Psoas muscle (tissue), 8 donors: ENCODE results near the gene ANGPTL1. TPM values are rescaled to one million over a fixed set of nuclear protein-coding genes. Genes with fewer than 3 reads are reported as not detected.

Experiments used
- ATAC-seq, 4 donors: fragments of 200-7000 bp; cut with Tn5 transposase; one replicate each; pipeline ENCODE4 v1.9.1; 2020; ENCODE audit warnings: moderate library complexity in 3 of 4, mild to moderate bottlenecking in 2 of 4
- DNase-seq, 2 donors: peaks; one replicate each; pipeline ENCODE4 v3.0.0-alpha.2; 2020
- H3K27ac ChIP-seq: fragments of 200-600 bp; one replicate; pipeline ENCODE4 v1.8.0; 2022
- H3K27me3 ChIP-seq, 3 donors: fragments of 200-600 bp in 1 of 3; one replicate each; pipeline versions ENCODE4 v1.6.1 to v1.8.0; 2013 to 2022; ENCODE audit warnings: low read length in 2 of 3, mild to moderate bottlenecking in 2 of 3, moderate library complexity in 1 of 3; ENCODE audit not compliant: insufficient read depth in 3 of 3
- H3K36me3 ChIP-seq, 2 donors: fragments of 200-600 bp in 1 of 2; one replicate each; pipeline versions ENCODE4 v1.6.1 to v1.8.0; 2013 to 2022; ENCODE audit warnings: low read depth in 1 of 2, mild to moderate bottlenecking in 1 of 2, moderate library complexity in 1 of 2; ENCODE audit not compliant: insufficient read depth in 1 of 2
- H3K4me1 ChIP-seq: fragments of 200-600 bp; one replicate; pipeline ENCODE4 v1.8.0; 2022
- H3K4me3 ChIP-seq: fragments of 200-600 bp; one replicate; pipeline ENCODE4 v1.8.0; 2022; ENCODE audit warnings: mild to moderate bottlenecking
- H3K9me3 ChIP-seq: fragments of 200-600 bp; one replicate; pipeline ENCODE4 v1.8.0; 2022
- WGBS, 3 donors: extraction: QIAGEN DNeasy Blood & Tissue Kit; methylation state at CpG; one replicate each; pipeline versions ENCODE4 v1.1.6 to v1.1.7; 2013; 5-methylcytosine and 5-hydroxymethylcytosine counted together
- intact Hi-C, 2 donors: fragments of 100-400 bp; cut with DNase I; formaldehyde crosslinking; loops; one replicate each; pipeline versions ENCODE4 v1.11.0 to v1.14.2; 2022
- polyA plus RNA-seq, 3 donors: library from polyadenylated mRNA; stranded (reverse); fragments of 200-250 nt; gene quantifications; one replicate each; pipeline ENCODE4 v1.2.3, GENCODE V29; 2013
- total RNA-seq, 4 donors: library from RNA; stranded (reverse); fragmentation: NEBNext Ultra II Directional in 2 of 4; extraction: Animal tissue kit (Norgen Biotek cat#: 25700) in 2 of 4; gene quantifications; one replicate each; pipeline versions ENCODE4 v1.2.1 to v1.2.4, GENCODE V29; 2021 to 2023
- TF ChIP-seq, protein P1 (sequence below): fragments of 200-600 bp; IDR thresholded peaks from one replicate; pipeline ENCODE4 v1.8.0; 2022; ENCODE audit warnings: antibody characterized with exemption
- donor health status: healthy with polysubstance abuse.
- donor health status: DM: no; HTN: no; CAD: no; lungs with moderate emphysema.
- donor health status: Bipolar disorder and iron deficiency.
- donor health status: healthy.
- donor health status: DM: yes; HTN: yes; CAD: no.
- donor health status: DM: no; HTN: no; CAD: no.
- donor health status: DM: no; HTN: no; CAD: no.
- donor health status: DM: yes; HTN: yes; CAD: no.

Gene ANGPTL1
- total and polyA plus RNA-seq, 7 donors = 12.9 to 52.4 (median 40.7) TPM

DNA sequence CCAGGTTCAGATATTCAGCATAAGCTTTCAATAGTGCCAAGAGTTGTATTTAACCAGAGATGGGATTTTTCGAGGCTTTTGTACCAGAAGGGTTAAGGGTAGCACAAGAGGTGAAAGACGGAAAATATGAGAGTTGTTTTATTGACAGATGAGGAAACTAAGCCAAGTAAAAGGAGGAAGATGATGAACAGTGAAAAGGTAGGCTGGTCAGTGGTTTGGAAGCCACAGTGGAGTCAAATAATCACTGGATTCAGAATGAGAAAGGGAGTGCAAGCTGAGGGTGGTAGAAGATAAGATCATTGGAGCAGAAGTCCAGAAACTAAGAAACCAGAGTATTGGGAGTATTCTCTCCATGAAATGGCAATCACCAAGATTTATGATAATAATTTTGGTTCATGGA is 45.7 kb downstream of the ANGPTL1 start:
- H3K4me3 ChIP-seq = no peak overlapping the region
- H3K9me3 ChIP-seq = no peaks in the 10 kb centered on the region
- TF ChIP-seq, protein P1, sequence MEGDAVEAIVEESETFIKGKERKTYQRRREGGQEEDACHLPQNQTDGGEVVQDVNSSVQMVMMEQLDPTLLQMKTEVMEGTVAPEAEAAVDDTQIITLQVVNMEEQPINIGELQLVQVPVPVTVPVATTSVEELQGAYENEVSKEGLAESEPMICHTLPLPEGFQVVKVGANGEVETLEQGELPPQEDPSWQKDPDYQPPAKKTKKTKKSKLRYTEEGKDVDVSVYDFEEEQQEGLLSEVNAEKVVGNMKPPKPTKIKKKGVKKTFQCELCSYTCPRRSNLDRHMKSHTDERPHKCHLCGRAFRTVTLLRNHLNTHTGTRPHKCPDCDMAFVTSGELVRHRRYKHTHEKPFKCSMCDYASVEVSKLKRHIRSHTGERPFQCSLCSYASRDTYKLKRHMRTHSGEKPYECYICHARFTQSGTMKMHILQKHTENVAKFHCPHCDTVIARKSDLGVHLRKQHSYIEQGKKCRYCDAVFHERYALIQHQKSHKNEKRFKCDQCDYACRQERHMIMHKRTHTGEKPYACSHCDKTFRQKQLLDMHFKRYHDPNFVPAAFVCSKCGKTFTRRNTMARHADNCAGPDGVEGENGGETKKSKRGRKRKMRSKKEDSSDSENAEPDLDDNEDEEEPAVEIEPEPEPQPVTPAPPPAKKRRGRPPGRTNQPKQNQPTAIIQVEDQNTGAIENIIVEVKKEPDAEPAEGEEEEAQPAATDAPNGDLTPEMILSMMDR = no peak
- no peak overlapping the region for H3K27ac ChIP-seq
- no peaks in the 10 kb centered on the region for H3K4me1 ChIP-seq
- ATAC-seq = no peak
- no peak for DNase-seq
- WGBS, 3 donors = 92 to 99% (median 97%) methylated on average over 2 of the region's 2 CpGs
- intact Hi-C loops = no loop called here
- H3K36me3 ChIP-seq = no peaks in the 10 kb centered on the region
- H3K27me3 ChIP-seq = no peaks in the 10 kb centered on the region

DNA sequence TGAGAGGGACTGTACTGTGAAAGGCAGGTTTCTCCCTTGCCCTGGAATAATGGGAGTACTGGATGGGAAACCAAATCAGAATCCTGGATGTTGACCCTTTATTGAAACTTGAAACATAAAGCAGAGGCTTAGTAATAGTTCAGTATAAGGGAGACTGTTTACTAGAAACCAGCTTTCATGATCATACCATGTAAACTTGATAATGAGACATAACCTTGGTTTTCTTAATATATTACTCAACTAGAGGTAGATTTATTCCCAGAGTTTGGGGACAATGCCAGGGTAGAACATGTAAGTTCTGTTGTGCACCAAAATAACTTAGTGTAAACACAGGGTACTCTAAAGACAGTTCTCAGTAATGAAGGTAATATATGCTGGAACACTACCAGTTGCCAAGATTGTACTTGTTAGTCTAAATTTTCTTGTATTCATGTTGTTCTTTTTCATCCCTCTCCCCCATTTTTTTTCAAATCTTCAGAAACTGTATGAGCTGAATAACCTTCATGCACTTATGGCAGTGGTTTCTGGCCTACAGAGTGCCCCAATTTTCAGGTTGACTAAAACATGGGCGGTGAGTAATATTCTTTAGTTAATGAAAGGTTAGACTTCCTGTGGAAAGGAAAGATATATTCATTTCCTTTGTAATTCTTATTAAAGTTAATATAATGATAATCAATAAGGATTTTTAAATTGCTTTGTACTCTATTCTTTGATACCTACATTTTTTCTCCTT is 49.6 kb downstream of the ANGPTL1 start:
- Histone ChIP-seq H3K27ac (no peak overlapping the region), H3K4me3 (no peak overlapping the region), H3K27me3 (no peaks in the 10 kb centered on the region), H3K9me3 (no peaks in the 10 kb centered on the region), H3K36me3 (no peaks in the 10 kb centered on the region), H3K4me1 (no peaks in the 10 kb centered on the region)
- TF ChIP-seq, protein P1 = no peak
- intact Hi-C loops = no loop called here
- 93 to 97% (median 94%) methylated on average over 1 of the region's 1 CpG for WGBS, 3 donors
- DNase-seq (no peak), ATAC-seq (no peak)

DNA sequence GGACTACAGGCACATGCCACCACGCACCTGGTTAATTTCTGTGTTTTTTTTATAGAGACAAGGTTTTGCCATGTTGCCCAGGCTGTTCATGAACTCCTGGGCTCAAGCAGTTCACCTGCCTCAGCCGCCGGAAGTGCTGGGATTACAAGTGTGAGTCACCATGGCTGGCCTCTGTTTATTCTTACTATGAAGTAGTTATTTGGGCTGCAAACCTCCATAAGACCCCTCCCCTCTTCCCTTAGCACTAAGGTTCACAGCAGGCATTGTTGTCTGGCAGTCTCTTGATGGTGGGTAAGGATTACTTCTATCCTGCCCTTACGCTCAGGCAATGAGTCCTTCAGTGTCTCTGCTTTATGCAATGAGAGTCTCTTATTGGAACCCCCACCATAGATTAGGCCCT is 51.8 kb downstream of the ANGPTL1 start:
- H3K27me3 ChIP-seq = no peaks in the 10 kb centered on the region
- intact Hi-C loops = loop anchor here in 1 of 2 donors (5.0 kb wide), 1 partner anchor 52 kb away; no protein-coding TSS in a partner anchor
- 89 to 98% (median 97%) methylated on average over 4 of the region's 4 CpGs for WGBS, 3 donors
- H3K27ac ChIP-seq = no peak overlapping the region
- DNase-seq = no peak
- TF ChIP-seq, protein P1 = no peak
- no peak overlapping the region for H3K4me3 ChIP-seq
- no peaks in the 10 kb centered on the region for H3K9me3 ChIP-seq
- ATAC-seq = no peak
- no peaks in the 10 kb centered on the region for H3K4me1 ChIP-seq
- H3K36me3 ChIP-seq = no peaks in the 10 kb centered on the region

DNA sequence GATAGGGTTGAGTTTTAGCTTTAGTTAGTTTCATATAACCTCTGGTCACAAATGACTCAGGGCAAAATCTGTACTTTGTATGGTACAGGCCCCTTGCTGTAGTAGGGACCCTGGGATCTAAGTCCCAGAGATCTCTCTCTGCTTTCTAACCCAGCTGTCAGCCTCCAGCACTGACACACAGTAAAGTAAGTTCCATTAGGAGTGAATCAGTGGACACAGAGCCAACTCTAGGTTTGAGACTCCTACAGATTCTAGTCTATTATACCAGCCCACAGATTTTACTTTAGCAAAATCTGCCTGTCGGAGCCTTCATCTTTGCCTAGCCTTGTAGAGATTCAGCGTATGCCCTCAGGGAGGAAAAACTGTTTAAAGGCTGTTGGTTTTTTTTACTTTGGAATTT is 52.5 kb downstream of the ANGPTL1 start:
- WGBS, 3 donors = 93 to 96% (median 94%) methylated on average over 2 of the region's 2 CpGs
- Histone ChIP-seq H3K4me3 (no peak overlapping the region), H3K9me3 (no peaks in the 10 kb centered on the region), H3K27me3 (no peaks in the 10 kb centered on the region), H3K4me1 (no peaks in the 10 kb centered on the region), H3K27ac (no peak overlapping the region), H3K36me3 (no peaks in the 10 kb centered on the region)
- no peak for ATAC-seq
- intact Hi-C loops = loop anchor here in 1 of 2 donors (5.0 kb wide), 1 partner anchor 51 kb away; no protein-coding TSS in a partner anchor
- DNase-seq = no peak
- TF ChIP-seq, protein P1 = no peak

DNA sequence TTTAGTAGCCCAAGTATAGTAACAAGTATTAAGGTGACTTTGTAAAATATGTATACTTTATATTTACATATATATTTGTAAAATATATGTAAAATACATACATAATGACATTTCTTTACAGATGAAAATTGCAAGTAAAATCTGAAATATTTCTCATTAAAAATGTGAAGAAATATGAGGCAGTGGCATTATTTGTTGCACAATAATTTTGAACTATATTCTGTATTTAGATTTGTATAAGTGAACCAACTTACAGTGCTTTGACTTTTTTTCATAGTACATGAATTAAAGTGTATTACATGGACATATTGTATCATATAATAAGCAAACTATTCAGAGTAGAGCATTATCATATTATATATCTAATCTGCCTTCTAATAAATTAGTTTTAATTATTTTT is 60.3 kb downstream of the ANGPTL1 start:
- intact Hi-C loops = loop anchor here (5.0 kb wide), 1 partner anchor 192 kb away; no protein-coding TSS in a partner anchor
- no peak overlapping the region for H3K4me3 ChIP-seq

More for the DNA sequence above, 60.3 kb downstream of the ANGPTL1 start:
- no peak overlapping the region for H3K27ac ChIP-seq
- H3K9me3 ChIP-seq = no peaks in the 10 kb centered on the region
- no peak for DNase-seq
- no peaks in the 10 kb centered on the region for H3K4me1 ChIP-seq
- TF ChIP-seq, protein P1 = no peak
- no peak for ATAC-seq
- H3K27me3 ChIP-seq = no peaks in the 10 kb centered on the region
- H3K36me3 ChIP-seq = no peaks in the 10 kb centered on the region
